ENCODE data around the gene TMEM150B.

Gene TMEM150B

DNA sequence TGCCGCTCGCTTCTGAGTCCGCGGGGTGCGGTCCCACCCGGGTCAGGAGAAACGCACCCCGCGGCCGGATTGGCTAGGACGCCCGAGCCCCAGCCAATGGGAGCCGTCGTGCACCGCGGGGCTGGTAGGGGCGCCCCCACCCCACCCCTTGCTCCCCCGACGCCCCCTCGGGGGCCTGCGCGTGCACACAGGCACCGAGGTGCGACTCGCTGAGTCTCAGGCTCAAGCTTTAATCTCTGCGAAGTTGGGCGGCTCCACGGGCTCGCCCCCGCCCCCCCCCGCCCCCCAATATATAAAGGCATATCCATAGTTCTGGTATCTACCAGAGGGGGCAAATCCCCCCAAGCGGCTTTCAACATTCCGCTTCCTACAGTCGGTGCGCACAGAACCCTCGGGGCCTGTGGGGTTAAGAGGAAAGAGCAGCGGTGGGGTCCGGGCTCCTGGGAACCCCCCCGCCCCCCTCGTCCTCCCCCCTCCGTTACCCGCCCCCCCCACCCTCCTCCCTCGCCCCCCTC is 29.6 kb upstream of the TMEM150B start, which contains the start of gene COX6B2:
TSS of gene COX6B2 (minus strand) at position 22 of the 515 bp plus-strand sequence. CDS start 198 bp downstream, outside the sequence.
- DNase-seq = no peak

DNA sequence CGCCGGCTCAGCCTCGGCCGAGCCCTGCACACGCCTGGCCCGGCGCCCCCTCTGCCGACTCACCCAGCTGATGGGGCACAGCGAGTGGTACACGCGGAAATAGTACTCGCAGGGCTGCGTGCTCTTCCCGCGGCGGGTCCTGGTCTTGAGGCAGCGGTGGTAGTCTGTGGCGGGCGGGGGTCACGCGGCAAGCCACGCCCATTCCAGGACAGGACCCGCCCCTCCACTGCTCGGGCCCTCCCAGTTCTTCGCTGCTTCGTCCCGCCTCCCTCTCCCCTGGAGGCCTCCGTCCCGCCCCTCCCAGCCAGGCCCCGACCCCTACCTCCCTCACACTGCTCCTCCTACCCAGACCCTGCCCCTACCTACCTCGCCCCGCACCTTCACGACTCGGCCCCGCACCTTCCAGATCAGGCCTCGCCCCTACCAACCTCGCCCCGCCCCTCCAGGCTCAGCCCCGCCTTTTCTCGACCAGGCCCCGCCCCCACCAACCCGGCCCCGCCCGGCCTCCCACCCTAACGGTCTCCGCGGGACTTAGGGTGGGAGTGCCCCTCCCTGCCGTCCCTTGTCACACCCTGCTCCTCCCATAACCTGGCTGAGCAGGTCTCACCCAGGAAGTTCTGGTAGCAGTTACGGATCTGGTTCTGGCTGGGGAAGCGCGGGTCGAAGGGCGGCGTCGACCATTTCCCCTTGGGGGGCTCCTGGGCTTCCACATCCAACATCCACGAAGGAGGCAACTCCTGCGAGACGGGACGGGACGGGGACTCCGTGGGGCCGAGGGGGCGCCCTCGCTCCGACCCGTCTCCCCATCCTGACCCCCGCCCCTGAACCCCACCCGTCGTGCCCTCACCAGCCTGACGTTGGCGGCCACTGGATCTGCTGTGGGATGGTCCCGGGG is 28.9 kb upstream of the TMEM150B start:
- DNase-seq = peak; percentile 54

- DNase-seq = no peak
Observed at GRCh38 chr19:55353356-55353802, 28.2 kb upstream of the TMEM150B start.

- no peak for DNase-seq
Observed at GRCh38 chr19:55352549-55353145, 27.5 kb upstream of the TMEM150B start.

GRCh38 chr19:55352040-55352439 is 26.9 kb upstream of the TMEM150B start:
- DNase-seq = no peak

GRCh38 chr19:55350620-55351315 is 25.6 kb upstream of the TMEM150B start:
- no peak for DNase-seq

- DNase-seq = no peak
Observed at GRCh38 chr19:55348317-55349034, 23.3 kb upstream of the TMEM150B start.

DNA sequence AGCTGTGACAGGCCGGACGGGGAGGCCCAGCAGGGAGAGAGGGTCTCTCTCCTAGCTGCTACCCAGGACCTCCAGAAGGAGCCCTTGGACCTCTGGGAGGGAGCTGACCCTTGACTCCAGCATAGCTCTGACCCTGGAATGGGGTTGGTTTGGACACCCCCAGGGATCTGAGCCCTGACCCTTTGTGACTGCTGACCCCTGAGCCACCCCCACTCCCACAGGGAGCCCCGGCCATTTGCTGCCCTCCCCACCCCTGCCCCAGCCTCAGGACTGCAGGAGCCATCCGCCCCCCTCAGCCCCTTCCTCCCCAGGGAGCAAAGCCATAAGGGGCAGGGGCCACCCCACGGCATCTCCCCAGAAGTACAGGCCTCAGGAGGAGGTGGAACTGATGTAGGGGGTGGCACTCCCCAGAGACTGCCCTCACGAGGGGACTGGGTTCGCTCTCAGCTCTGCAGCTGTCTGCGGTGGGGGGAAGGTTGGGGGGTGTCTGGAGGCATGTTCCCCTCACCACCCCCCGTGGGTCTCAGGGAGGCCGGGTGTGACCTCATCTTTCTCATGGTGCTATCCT is 22.4 kb upstream of the TMEM150B start:
- DNase-seq = no peak

GRCh38 chr19:55346725-55347441 is 21.7 kb upstream of the TMEM150B start:
- no peak for DNase-seq

- no peak for DNase-seq
Observed at GRCh38 chr19:55345818-55346724, 20.9 kb upstream of the TMEM150B start.

DNA sequence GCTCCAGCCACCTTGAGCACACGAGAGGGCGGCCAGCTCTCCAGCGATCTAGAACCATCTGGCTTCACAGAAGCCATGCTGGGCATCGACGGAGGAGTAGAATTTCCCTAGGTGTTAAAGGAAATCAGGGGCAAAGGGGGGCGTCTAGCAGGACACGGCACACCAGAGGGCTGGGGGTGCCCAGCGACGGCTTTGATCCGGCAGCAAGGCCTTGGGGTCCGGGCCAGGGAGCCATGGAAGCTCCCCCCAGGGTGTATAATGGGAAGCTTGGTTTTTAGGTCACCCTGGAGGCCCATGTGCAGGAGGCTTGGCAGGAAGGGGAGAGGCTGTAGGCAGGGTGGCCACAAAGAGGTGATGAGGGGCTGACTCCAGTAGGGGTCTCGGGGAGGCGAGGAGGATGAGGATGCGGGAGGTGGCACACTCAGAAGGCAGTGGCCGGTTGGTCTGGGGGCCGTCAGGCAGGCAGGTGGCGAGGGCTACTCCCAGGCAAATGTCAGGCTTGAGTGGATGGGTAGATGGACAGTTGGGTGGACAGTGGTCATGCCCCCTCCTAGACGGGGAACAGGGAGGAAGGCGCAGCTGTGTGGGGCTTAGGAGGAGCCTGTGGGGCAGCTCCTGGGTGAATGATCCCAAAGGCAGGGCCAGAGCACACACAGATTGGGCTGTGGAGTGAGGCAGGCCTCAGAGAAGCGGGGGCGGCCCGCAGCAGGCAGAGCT is 20.1 kb upstream of the TMEM150B start:
- DNase-seq = no peak

- DNase-seq = no peak
Observed at GRCh38 chr19:55344444-55344843, 19.3 kb upstream of the TMEM150B start.

GRCh38 chr19:55341595-55342531 is 16.7 kb upstream of the TMEM150B start:
- DNase-seq = no peak

DNA sequence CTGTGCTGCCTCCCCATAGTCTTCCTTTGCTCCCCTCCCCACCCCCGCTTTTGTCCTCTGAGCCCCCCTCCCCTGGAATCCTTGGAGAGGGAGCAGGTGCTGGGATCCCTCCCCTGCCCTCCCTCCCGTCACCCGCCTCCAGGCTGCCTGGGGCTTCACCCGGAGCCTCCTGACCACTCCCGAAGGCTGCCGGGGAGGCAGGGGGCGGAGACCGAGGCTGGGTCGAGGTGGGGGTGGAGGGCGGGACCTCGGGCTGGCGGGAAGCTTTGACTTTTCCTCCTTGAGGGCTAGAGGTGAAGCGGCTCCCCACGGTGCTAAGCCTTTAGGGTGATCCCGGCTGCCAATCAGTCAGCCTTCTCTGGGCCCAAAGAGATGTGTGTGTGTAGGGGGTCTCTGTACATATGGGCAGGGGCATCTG is 16.0 kb upstream of the TMEM150B start:
- DNase-seq = peak; percentile 79

DNA sequence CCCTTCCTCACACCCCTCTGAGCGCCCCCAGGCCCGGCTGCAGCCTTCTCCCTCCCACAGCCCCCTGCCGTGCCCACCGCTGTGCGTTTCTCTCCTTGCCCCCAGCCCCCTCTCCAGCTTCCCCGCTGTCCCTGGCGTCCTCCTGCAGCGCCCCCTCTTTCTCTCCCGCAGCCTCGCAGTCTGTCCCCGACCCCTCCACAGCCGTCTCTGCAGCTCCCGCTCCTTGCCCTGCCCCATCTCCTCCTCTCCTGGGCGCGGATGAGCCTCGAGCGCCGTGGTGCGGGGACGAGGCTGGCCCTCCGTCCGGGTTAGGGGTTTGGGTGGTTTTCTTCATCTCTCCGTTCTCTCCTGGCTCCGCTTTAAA is 15.6 kb upstream of the TMEM150B start:
- peak; percentile 65 for DNase-seq

- DNase-seq = peak; percentile 66
Observed at GRCh38 chr19:55339889-55340783, 15.0 kb upstream of the TMEM150B start.

GRCh38 chr19:55339105-55339888 is 14.2 kb upstream of the TMEM150B start, which contains the start of gene KMT5C:
Gene KMT5C (plus strand): TSS chr19:55339876. CDS start chr19:55341937, 2,061 bp downstream.
- peak; percentile 100 for DNase-seq

All from OCI-M1 (cell line).